GM18907 (cell line): ENCODE results near the gene ASTN2.

Experiments
- ATAC-seq: cut with Tn5 transposase; IDR thresholded peaks from one replicate; pipeline ENCODE4 v1.9.1; 2021; ENCODE audit warnings: mild to moderate bottlenecking, moderate library complexity; ENCODE audit not compliant: unreplicated experiment

Gene ASTN2

DNA sequence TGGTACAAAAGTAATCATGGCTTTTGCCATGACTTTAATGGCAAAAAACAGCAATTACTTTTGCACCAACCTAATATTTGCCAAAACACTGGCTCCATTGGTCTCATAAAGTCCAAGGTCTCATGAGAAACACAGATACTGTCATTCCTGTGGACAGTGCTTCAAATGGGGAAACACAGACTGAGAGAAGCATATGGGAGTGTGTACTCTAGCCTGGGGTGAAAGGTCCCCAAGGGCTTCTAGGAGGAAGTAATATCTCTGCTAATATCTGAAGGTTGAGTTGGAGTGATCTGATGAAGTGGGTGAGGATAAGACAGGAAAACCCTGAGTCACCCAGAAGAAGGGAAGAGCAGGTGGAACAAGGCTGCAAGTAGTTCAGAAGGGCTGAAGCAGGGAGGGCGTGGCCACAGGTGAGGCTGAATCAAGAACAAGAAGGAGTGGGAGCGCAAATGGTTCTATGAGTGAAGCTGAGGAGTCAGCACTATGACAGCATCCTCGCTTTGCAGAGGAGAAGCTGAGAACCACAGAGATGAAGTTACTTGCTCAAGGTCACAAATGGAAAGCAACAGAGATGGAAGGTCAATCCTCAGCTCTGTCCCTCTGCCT, 164.1 kb downstream of the ASTN2 start:
- no peak for ATAC-seq

DNA sequence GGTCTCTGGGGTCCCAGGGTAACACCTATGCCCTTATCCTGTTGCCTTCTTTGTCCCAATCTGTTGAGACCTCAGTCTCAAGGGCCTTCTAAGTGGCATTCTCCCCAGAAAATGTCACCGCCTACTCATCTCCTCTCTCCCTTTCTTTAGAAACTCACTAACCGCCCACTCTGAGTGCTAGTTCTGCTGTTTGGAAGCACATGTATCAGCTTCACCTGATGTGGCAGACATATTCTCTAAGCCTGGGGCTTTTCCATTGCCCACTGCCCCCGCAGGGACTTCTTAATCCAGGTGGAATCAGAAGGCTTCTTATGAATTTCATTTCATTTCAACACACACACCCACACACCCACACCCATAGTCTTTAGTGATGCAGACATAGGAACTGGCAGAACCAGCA, 165.1 kb downstream of the ASTN2 start:
- no peak for ATAC-seq

DNA sequence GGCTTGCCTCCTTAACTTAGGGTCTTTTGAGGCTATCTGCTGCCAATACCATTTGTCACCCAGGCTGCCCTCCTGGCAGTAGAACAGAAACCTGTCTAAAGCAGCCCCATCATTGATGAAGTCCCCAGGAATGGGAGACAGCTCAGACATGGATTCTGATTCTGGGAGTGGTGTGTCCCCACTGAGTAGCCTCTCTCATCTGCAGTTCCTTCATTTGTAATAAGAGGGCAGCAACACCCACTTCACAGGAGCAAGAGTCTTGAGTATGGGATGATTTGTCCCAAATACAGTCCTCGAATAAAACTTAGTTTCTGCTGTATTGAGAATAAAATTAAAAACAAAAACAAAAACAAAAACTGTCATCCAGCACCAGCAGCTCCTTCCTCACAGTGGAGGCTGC, 167.6 kb downstream of the ASTN2 start:
- ATAC-seq: no peak

DNA sequence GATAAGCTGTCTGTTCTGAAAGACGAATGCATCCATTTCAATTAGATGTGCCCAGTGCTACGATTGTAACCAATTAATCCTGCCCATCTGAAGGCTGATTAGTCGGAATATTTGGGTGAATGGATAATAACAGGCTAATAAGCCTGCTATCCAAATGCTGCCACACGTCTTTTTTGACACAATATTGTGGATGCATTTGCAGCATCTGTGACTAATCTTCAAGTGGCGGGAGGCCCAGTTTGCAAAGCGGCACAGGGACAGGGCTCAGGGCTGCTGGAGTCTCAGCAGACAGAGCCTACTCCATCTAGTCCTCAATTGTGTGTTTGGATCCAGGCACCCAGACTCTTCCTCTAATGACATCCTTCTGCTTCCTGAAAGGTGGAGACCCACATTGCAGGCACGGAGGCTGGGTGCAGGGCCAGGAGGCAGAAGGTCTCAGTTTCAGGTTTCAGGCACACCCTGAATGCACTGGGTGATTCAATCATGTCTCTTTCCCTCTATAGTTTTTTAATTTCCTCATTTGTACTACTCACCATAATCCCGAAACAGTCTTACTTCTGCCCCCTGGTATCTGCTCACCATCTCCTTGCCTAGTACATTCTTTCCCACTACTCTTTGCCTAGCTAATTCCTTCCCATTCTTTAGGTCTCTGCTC, 169.6 kb downstream of the ASTN2 start:
- ATAC-seq: no peak

DNA sequence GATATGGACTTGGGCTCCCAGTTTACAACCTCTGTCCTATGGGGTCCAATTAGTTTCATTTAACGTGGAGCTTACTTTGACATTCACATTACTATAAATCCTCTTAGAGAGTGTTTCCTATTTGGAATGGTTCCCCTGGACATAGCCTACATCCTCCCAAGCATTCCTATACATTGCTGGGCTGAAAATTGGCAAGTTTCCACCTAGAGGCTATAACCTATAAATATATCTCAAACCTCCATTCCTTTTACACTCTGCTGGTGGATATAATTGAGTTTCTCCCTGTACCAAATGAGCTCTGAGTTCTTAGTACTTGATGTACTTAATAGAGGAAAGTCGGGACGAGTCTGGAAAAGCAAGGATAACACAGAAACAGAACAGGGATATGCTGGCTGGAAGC, 172.8 kb downstream of the ASTN2 start:
- ATAC-seq: no peak

DNA sequence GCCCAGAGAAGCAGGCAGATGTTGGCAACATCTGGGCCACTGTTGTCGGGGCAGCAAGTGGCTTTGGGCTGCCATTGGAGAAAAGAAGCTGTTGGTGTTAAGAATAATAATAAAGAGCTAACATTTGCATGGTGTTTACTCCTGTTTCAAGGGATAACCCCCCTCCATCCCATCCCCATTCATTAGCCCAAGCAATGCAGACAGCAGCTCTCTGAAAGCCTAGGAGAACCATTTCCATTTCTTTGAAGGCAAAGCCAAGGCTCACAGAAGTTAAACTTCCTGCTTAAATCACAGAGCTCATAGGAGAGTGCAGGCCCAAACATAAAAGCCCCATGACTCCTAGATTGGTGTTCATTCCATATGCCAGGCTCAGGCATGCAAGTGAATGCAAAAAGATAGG, 175.4 kb downstream of the ASTN2 start:
- no peak for ATAC-seq

DNA sequence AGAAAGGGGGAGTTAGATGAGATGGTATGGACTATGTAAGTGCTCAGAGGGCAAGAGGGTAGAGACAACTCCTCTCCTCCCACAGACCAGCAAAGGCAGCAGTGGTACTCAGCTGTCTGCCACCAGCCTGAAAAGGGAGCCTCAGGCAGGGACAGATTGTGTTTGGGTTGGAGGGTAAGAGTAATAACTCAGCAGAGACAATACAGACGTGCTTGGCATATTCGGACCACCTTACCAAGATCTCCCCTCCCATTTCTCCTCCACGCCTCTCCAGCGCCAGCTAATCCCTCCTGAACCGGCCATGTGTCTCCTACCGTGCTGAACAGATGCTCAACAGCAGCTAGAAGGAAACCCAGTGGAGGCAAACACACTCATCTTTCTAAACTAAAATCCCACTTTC, 180.8 kb downstream of the ASTN2 start:
- no peak for ATAC-seq

DNA sequence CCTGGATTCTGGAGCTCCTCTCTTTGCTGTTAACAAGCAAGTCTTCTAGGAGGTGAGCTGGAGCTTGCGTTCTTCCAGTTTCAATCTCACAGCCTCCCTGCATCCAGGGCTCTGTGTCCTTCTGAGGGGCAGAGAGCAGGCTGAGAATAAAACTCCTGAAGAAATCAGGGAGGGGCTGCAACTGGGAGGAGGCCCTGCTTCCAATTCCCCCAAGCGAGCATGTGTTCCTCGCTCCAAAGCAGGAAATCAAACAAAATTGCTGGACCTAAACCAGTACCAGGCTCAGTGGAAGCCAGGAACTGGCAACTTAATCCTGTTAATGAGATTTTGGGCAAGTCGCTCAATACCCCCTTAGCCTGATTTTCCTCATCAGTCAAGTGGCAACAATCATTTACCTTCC, 181.8 kb downstream of the ASTN2 start:
- no peak for ATAC-seq

DNA sequence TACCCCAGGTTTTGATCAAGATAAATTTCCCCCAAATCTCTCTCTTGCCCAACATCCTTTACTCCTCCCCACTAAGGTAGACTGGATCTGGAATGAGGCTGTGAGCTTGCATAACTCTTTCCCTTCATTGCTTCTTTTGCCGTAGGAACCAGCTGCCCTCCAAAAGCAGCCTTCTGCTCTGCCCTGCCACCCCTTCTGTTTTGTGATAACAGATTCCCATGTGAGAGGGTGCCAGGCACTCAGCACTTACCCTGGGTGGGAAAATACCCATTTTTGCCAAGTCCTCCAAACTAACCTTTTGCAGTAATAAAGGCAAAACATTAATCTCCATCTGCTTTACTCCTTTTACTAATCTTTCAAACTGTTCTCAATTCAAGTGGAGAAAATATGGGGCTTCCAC, 182.6 kb downstream of the ASTN2 start:
- ATAC-seq: no peak

DNA sequence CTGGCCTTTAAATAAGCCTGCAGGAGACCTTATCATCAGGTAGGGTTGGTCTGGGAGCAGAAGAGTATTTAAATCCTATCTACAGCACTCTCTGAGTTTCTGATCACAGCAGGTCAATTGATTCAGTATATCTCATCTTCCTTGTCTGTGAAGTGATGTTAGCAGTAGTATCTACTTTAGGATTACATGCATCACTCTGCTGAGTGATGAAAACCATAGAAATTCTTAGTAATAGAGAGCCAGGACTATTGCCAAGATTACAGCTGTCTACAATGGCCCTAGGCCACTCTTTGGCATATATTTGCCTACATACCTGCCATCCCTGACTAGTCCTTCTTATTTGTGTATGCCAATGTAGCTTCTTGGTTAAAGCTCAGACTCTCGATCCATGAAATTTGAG, 183.8 kb downstream of the ASTN2 start:
- no peak for ATAC-seq

DNA sequence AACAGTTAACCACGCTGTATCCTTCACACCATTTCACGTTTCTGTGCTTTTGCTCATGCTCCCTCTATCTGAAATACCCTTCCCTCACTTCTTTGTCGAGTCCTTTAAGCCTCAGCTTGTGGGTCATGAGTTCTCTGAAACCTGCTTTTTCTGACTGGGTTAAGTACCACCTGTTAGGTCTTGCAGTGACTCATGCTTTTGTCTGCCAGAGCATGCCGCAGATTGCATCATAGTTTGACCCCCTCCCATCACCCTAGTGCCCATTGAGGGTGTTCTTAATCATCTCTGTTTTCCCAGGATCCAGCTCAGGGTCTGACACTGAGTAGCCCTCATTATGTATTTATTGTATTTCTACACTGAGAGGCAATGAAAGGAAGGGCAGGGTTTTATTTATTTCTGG, 190.2 kb downstream of the ASTN2 start:
- ATAC-seq: no peak

DNA sequence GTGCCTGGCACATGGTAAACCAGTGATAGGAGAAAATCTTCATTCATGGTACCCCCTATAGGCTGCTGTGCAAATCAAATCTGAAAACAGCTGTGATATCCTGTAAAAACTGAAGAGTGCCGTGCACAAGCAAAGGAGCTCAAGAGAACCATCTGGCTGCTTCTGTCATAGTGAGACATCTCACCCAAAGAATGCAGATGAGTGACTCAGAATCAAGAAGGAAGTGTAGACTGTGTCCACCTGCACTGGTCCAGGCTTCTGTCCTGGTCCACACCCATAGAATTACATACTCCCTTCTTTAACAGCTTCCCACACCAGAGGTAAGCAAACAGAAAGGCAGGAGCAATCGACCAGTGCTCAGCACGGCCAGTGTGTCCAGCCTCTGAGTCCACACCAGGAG, 195.9 kb downstream of the ASTN2 start:
- ATAC-seq: no peak

DNA sequence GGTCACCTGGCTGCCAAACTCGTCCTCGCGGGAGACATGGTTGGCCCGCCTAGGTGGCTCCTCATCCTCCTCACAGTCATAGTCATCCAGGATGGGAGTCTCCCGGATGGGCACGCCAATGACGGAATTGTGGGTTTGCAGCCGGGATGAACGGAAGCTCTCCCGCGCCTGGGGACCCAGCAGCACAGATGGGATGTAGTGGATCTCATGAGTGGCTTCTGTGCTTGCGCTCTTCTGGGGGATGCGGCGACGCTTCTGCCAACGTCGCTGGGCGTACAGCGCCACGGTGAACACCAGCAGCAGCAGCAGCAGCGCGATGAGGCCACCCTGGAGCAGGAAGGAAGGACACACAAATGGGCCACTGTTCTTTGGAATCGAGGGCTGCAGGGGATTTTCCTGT, 200.4 kb downstream of the ASTN2 start:
- ATAC-seq: no peak

DNA sequence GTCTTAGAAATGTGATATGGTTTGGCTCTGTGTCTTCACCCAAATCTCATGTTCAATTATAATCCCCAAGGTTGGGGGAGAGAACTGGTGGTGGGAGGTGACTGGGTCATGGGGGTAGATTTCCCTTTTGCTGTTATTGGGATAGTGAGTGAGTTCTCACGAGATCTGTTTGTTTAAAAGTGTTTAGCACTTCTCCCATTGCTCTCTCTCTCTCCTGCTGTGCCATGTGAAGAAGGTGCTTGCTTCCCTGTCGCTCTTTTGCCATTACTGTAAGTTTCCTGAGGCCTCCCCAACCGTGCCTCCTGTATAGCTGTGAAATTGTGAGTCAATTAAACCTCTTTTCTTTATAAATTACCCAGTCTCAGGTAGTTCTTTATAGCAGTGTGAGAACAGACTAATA, 203.6 kb downstream of the ASTN2 start:
- ATAC-seq: no peak

DNA sequence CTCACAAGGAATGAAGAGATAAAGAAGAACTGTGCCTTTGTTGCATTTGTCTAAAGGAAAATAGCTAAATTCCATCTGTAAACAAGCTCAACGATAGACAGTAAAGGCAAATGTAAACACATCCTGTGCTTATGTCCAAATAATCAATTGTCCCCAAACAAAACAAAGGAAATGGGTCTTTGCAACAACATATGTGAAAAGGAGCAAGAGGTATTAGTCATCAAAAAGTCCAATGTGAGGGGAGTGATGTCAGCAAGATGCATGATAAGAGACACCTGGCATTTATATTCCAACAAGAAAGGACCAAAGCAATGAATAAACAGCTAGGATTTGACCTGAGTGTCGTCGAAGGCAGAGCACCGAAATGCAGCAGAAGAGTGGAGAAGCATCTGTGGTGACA, 209.1 kb downstream of the ASTN2 start:
- ATAC-seq: no peak

DNA sequence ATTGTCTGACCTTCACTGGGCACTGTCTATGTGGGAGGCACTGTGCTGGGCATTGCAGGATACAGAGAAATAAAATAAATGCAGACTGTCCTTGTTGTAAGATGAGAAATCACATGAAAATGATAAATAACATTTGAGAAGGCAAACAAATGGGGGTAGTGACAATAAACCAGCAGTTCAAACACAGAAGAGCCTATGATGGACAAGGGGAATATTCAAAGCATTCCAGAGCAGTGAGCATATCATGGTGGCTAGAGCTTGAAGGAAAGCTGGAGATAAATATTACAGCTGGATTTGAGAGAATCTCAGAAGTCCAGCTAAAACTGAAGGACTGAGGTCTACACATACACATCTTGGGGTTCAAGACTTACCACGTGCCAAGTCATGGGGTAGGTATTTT, 209.9 kb downstream of the ASTN2 start:
- ATAC-seq: no peak

DNA sequence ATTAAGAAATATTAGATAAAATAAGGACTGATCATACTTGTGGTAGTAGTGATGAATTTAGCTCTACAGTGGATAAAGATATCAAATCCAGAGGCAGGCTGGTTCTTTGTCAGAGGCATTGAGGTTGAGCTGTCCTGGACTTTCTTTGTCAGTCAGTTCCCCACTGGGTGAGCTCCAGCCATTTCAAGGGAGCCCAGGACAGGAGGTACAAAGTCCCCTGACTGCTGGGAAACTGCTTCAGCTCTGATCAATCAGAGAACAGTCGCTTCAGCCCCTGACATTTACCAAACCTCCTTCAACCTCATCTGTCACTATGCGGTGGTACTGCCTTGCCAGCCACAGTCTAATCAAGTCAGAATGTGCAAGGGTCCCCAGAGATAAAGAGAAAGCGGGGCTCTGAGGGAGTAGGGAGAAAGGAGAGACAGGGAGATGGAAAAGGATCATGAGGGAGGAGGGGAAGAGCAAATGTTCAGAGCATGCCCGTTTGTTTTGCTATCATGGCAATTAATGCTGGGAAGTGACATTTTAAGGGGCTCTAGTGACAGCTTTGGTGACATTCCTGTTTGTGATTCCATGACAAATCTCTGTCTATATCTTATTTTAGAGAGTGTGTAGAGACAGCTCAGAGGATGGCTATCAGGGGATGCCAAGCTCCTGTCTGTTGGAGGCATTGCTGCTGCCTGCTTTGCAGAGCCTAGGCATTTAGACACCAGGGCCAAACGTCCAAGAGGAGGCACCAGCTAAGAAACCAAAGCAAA, 223.2 kb downstream of the ASTN2 start:
- no peak for ATAC-seq

DNA sequence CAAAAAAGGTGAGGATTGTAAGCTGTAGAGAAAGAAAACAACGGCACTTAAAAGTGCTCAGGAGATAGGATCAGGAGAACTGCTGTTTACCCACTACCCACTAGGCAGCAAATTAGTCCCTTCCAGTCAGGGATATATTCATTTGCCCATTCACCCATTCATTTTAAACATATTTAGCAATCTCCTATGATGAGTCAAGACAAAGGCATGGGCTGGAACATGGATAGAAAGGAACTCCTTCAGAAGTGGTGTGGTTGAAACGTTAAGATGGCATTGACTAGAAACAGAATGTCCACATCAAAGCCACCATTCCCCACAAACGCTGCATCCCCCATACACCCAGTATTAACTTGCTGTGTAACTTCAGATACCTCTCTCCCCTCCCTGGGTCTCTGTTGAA, 225.7 kb downstream of the ASTN2 start:
- no peak for ATAC-seq

DNA sequence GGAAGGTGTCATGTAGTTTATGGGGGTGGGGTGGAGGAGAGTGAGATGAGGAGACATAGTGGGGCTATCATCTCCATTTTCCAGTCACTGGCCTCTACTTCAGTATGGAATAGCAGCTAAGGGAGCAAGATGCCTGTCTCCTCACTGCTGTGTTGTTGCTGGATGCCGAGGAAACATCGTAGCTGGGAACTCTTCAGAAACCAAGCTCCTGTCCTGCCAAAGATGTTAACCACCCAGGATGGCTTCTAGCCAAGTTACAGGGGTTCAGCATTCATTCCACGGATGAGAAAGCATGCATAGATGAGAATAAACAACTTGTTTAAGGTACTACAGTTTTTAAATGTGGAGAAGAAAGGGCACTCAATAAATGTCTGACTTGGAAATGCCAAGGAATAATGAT, 226.5 kb downstream of the ASTN2 start:
- no peak for ATAC-seq

DNA sequence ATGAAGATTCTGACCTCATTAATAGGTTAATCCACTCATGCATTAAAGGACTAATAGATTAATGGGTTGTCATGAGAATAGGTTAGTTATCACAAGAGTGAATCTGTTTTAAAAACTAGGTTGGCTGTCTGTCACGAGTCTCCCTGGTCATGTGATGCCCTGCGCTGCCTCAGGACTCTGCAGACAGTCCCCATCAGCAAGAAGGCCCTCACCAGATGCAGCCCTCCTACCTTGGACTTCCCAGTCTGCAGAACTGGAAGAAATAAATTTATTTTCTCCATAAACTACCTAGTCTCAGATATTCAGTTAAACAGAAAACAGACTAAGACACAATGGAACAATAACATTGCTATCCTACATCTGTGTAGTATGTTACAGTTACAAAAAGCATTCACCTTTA, 227.4 kb downstream of the ASTN2 start:
- no peak for ATAC-seq

DNA sequence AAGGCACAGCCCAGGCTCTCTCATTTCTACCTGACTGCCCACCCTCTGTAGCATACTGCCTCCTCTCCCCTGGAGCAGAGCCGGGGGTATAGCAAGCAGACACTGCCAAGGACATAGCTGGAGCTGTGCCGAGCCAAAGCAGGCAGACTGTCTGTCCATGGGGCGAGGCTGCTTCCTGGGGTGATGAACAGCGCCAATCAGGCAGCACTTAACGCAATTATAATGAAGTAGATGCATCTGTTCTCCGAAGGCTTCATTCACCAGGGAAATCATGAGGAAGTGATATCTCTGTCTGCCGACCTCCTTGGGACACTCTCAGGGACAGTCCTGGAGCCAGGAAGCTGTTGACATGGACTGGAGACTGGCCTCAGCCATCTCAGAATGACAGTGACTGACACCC, 230.7 kb downstream of the ASTN2 start:
- ATAC-seq: no peak

DNA sequence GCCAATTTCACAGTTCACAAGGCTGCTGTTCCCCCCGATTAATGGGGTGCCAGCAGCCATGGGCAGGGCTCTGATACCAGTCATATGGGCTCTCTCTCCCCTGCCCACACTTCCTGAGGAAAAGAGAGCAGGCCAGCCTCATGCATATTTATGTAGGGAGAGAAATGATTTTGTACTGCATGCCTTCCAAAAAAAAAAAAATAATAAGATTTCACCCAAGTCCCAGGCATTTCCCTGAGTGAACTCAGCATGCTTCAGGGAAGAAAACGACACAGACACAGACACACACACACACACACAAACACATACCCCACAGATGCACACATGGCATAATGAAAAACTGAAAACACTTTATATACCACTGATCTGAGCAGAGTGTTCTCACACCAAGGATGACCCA, 232.8 kb downstream of the ASTN2 start:
- ATAC-seq: no peak
